Liver (tissue), 9 donors: Measurements from ENCODE around the gene RFNG. TPM values are rescaled to one million over a fixed set of nuclear protein-coding genes. Genes with fewer than 3 reads are reported as not detected.

Source experiments
- DNase-seq: peaks from one replicate; pipeline ENCODE4 v3.0.0-alpha.2; 2017; ENCODE audit warnings: low spot score
- H3K27ac ChIP-seq, 2 donors: one replicate each; pipeline ENCODE4 v1.7.0; 2013; ENCODE audit warnings: inconsistent platforms in 2 of 2, low read length in 2 of 2, control low read depth in 1 of 2, low read depth in 1 of 2, mild to moderate bottlenecking in 1 of 2
- H3K27me3 ChIP-seq, 4 donors: one replicate each; pipeline versions ENCODE4 v1.6.1 to v1.7.0; 2013; ENCODE audit warnings: low read length in 3 of 4, inconsistent platforms in 1 of 4, mild to moderate bottlenecking in 1 of 4, moderate library complexity in 1 of 4; ENCODE audit not compliant: control insufficient read depth in 4 of 4, insufficient read depth in 4 of 4
- H3K36me3 ChIP-seq, 4 donors: one replicate each; pipeline versions ENCODE4 v1.6.1 to v1.7.0; 2013; ENCODE audit warnings: low read length in 3 of 4, mild to moderate bottlenecking in 3 of 4, low read depth in 1 of 4, moderate library complexity in 1 of 4; ENCODE audit not compliant: control insufficient read depth in 4 of 4, insufficient read depth in 3 of 4
- H3K4me1 ChIP-seq, 4 donors: one replicate each; pipeline versions ENCODE4 v1.6.1 to v1.7.0; 2013; ENCODE audit warnings: low read length in 3 of 4, mild to moderate bottlenecking in 3 of 4, moderate library complexity in 1 of 4; ENCODE audit not compliant: control insufficient read depth in 4 of 4, insufficient read depth in 4 of 4
- H3K4me3 ChIP-seq, 3 donors: one replicate each; pipeline versions ENCODE4 v1.6.1 to v1.7.0; 2013; ENCODE audit warnings: low read length in 3 of 3, control low read depth in 1 of 3, low read depth in 1 of 3, mild to moderate bottlenecking in 1 of 3
- H3K9ac ChIP-seq, 2 donors: one replicate each; pipeline ENCODE4 v1.7.0; 2013; ENCODE audit warnings: low read length in 2 of 2, mild to moderate bottlenecking in 2 of 2, moderate library complexity in 2 of 2, control low read depth in 1 of 2, low read depth in 1 of 2
- H3K9me3 ChIP-seq, 4 donors: one replicate each; pipeline versions ENCODE4 v1.6.1 to v1.7.0; 2013; ENCODE audit warnings: low read length in 3 of 4; ENCODE audit not compliant: control insufficient read depth in 4 of 4
- FOXA1 ChIP-seq: IDR thresholded peaks from 2 replicates; pipeline ENCODE4 v1.6.1; 2016; ENCODE audit warnings: antibody characterized with exemption
- FOXA2 ChIP-seq: IDR thresholded peaks from 2 replicates; pipeline ENCODE4 v1.6.1; 2016; ENCODE audit warnings: antibody characterized with exemption
- GABPA ChIP-seq, 2 donors: IDR thresholded peaks in 1 of 2; conservative IDR thresholded peaks in 1 of 2; 2 replicates each; pipeline ENCODE4 v1.6.1; 2016; ENCODE audit warnings: antibody characterized with exemption in 2 of 2, mild to moderate bottlenecking in 1 of 2, moderate library complexity in 1 of 2
- HNF4A ChIP-seq, 2 donors: conservative IDR thresholded peaks; 2 replicates each; pipeline ENCODE4 v1.6.1; 2016; ENCODE audit warnings: antibody characterized with exemption in 2 of 2, mild to moderate bottlenecking in 2 of 2
- HNF4G ChIP-seq: IDR thresholded peaks from 2 replicates; pipeline ENCODE4 v1.6.1; 2016; ENCODE audit warnings: antibody characterized with exemption
- JUND ChIP-seq, 2 donors: IDR thresholded peaks; 2 replicates each; pipeline ENCODE4 v1.6.1; 2016; ENCODE audit warnings: antibody characterized with exemption in 2 of 2
- NR2F2 ChIP-seq: IDR thresholded peaks from 2 replicates; pipeline ENCODE4 v1.6.1; 2016; ENCODE audit warnings: antibody characterized with exemption
- RXRA ChIP-seq, 2 donors: IDR thresholded peaks; 2 replicates each; pipeline ENCODE4 v1.6.1; 2017 to 2018; ENCODE audit warnings: antibody characterized with exemption in 2 of 2, mild to moderate bottlenecking in 1 of 2
- SP1 ChIP-seq: IDR thresholded peaks from 2 replicates; pipeline ENCODE4 v1.6.1; 2018; ENCODE audit warnings: antibody characterized with exemption, mild to moderate bottlenecking
- TAF1 ChIP-seq: conservative IDR thresholded peaks from 2 replicates; pipeline ENCODE4 v1.6.1; 2016; ENCODE audit warnings: antibody characterized with exemption, mild to moderate bottlenecking
- YY1 ChIP-seq: IDR thresholded peaks from 2 replicates; pipeline ENCODE4 v1.6.1; 2016; ENCODE audit warnings: antibody characterized with exemption, mild to moderate bottlenecking
- WGBS: extraction: QIAGEN DNeasy Blood & Tissue Kit; methylation state at CpG from one replicate; pipeline ENCODE4 v1.1.7; 2013; 5-methylcytosine and 5-hydroxymethylcytosine counted together
- polyA plus RNA-seq, 2 donors: library from polyadenylated mRNA; stranded (reverse) in 1 of 2; unstranded in 1 of 2; fragments of 200-250 nt in 1 of 2; fragments of >200 nt in 1 of 2; fragmentation: Nextera tagmentation in 1 of 2; extraction: Ambion mirVana in 1 of 2; gene quantifications; one replicate each; pipeline versions ENCODE4 v1.2.1 to v1.2.3, GENCODE V29; 2013 to 2015
- total RNA-seq, 2 donors: library from RNA; depleted of rRNA; stranded (reverse); fragments of >200 nt; gene quantifications; one replicate each; pipeline ENCODE4 v1.2.3, GENCODE V29; 2014
- TF ChIP-seq, protein P1 (sequence below): IDR thresholded peaks from 2 replicates; pipeline ENCODE4 v1.6.1; 2016; ENCODE audit warnings: antibody characterized with exemption, mild to moderate bottlenecking
- TF ChIP-seq, protein P2 (sequence below): IDR thresholded peaks from 2 replicates; pipeline ENCODE4 v1.6.1; 2016; ENCODE audit warnings: antibody characterized with exemption
- TF ChIP-seq, protein P3 (sequence below): IDR thresholded peaks from 2 replicates; pipeline ENCODE4 v1.6.1; 2016; ENCODE audit warnings: antibody characterized with exemption
- TF ChIP-seq, protein P4 (sequence below): IDR thresholded peaks from 2 replicates; pipeline ENCODE4 v1.6.1; 2016; ENCODE audit warnings: antibody characterized with exemption
- TF ChIP-seq, protein P5 (sequence below): fragments of 150-350 bp; IDR thresholded peaks from 2 replicates; pipeline ENCODE4 v1.5.1; 2017; ENCODE audit warnings: improper control_type of control experiment, low read depth, low read length; ENCODE audit not compliant: missing input control
- donor health status: healthy.
- donor health status: healthy.
- donor health status: healthy.
- donor health status: healthy.
- donor health status: healthy.

RFNG gene
- total and polyA plus RNA-seq, 4 donors: 15.0 to 36.0 (median 23.4) TPM

DNA sequence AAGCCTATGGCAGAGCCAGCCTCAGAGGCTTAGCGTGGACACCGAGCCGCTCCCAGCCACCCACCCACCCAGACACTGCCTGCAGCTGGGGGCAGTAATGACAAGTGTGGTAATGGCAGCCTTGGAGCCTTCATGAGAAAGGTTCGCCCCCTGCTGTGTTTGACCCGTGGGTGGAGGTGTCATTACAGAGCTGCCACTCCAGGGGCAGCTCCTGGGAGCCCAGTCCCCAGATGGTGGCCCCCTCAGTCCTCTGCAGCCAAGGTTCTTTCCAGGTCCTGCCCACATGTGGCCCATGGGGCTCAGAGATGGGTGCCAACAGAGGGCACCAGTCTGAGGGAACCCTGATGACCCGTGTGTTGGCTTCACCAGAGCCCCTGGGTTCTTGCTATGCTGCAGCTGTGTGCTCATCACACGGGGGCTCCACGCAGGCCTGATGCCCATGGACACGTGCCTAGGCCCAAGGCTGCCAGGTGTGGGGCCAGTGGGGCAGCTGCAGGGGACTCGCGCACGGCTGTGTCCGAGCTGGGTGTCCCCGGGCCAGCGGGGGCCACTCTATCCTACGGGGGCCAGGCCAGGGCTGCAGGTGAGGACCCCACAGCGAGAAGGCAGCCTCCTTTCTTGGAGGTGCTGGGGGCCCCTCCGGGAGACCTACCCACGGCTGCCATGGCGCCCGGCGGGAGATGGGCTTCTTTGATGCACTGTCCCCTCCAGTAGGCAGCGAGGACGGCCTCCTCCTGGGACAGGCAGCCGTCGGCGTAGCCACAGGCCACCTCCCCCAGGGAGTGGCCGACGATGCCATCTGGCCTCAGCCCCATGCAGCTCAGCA lies 38.3 kb upstream of the RFNG start (continued):
- TF ChIP-seq, protein P1, sequence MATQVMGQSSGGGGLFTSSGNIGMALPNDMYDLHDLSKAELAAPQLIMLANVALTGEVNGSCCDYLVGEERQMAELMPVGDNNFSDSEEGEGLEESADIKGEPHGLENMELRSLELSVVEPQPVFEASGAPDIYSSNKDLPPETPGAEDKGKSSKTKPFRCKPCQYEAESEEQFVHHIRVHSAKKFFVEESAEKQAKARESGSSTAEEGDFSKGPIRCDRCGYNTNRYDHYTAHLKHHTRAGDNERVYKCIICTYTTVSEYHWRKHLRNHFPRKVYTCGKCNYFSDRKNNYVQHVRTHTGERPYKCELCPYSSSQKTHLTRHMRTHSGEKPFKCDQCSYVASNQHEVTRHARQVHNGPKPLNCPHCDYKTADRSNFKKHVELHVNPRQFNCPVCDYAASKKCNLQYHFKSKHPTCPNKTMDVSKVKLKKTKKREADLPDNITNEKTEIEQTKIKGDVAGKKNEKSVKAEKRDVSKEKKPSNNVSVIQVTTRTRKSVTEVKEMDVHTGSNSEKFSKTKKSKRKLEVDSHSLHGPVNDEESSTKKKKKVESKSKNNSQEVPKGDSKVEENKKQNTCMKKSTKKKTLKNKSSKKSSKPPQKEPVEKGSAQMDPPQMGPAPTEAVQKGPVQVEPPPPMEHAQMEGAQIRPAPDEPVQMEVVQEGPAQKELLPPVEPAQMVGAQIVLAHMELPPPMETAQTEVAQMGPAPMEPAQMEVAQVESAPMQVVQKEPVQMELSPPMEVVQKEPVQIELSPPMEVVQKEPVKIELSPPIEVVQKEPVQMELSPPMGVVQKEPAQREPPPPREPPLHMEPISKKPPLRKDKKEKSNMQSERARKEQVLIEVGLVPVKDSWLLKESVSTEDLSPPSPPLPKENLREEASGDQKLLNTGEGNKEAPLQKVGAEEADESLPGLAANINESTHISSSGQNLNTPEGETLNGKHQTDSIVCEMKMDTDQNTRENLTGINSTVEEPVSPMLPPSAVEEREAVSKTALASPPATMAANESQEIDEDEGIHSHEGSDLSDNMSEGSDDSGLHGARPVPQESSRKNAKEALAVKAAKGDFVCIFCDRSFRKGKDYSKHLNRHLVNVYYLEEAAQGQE: no peak
- no peak for TF ChIP-seq NR2F2

DNA sequence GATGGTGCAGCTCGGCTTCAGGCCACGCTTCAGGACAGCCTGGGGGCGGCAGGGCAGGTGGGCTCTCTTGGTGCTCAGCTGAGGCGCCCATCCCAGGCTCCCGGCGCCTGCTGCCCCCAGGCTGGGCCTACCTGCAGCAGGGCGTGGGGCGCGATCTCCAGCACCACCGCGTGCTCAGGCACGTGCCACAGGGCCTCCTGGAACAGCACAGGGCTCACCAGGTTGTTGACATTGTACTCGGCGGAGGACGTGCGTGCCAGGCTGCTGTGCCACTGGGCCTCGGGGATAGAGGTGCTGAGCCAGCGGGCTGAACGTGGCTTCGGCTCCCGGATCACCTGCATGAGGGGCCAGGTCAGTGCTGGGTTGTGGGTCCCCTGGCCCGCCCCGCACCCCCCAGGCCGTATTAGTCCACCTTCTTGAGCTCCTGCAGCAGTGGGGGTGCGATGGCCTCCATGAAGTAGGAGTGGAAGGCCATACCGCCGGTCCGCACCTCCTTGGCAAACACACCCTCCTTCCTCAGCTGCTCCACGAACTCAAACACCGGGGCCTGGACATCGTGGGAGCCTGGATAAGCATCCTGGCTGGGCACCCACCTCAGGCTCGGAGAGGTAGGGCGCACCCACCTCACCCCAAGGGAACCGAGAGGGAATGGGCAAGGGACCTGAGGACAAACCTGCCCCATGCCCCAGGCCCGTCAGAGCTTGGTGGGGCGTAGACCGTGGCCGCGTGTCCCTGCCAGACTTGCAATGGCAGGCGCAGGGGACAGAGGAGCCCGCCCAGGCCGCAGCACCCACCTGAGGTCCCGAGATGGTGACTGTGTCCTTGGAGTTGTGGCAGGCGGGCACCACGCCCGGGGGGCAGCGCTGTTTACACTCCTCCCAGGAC lies 37.5 kb upstream of the RFNG start:
- Histone ChIP-seq H3K9ac (no peak overlapping the region), H3K36me3 (peaks cover 38 to 77% (median 52%) of the 10 kb centered on the region in 4 donors), H3K9me3 (no peaks in the 10 kb centered on the region), H3K27me3 (no peaks in the 10 kb centered on the region), H3K27ac (no peak overlapping the region), H3K4me3 (no peak overlapping the region), H3K4me1 (peaks cover 0 to 45% (median 17%) of the 10 kb centered on the region in 4 donors)
- TF ChIP-seq HNF4G (no peak), JUND (IDR thresholded peaks at IDR 0.05) (no peak), RXRA (IDR thresholded peaks at IDR 0.05) (no peak), FOXA2 (no peak), HNF4A (conservative IDR thresholded peaks at IDR 0.05) (no peak), TAF1 (no peak), YY1 (no peak), FOXA1 (no peak), SP1 (no peak), GABPA (IDR thresholded peaks at IDR 0.05 in 1 of 2, conservative IDR thresholded peaks at IDR 0.05 in 1 of 2) (no peak)
- TF ChIP-seq, protein P2, sequence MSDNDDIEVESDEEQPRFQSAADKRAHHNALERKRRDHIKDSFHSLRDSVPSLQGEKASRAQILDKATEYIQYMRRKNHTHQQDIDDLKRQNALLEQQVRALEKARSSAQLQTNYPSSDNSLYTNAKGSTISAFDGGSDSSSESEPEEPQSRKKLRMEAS: no peak
- TF ChIP-seq, protein P3, sequence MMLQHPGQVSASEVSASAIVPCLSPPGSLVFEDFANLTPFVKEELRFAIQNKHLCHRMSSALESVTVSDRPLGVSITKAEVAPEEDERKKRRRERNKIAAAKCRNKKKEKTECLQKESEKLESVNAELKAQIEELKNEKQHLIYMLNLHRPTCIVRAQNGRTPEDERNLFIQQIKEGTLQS: no peak
- TF ChIP-seq, protein P1: no peak
- TF ChIP-seq, protein P4, sequence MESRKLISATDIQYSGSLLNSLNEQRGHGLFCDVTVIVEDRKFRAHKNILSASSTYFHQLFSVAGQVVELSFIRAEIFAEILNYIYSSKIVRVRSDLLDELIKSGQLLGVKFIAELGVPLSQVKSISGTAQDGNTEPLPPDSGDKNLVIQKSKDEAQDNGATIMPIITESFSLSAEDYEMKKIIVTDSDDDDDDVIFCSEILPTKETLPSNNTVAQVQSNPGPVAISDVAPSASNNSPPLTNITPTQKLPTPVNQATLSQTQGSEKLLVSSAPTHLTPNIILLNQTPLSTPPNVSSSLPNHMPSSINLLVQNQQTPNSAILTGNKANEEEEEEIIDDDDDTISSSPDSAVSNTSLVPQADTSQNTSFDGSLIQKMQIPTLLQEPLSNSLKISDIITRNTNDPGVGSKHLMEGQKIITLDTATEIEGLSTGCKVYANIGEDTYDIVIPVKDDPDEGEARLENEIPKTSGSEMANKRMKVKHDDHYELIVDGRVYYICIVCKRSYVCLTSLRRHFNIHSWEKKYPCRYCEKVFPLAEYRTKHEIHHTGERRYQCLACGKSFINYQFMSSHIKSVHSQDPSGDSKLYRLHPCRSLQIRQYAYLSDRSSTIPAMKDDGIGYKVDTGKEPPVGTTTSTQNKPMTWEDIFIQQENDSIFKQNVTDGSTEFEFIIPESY: no peak
- TF ChIP-seq, protein P5, sequence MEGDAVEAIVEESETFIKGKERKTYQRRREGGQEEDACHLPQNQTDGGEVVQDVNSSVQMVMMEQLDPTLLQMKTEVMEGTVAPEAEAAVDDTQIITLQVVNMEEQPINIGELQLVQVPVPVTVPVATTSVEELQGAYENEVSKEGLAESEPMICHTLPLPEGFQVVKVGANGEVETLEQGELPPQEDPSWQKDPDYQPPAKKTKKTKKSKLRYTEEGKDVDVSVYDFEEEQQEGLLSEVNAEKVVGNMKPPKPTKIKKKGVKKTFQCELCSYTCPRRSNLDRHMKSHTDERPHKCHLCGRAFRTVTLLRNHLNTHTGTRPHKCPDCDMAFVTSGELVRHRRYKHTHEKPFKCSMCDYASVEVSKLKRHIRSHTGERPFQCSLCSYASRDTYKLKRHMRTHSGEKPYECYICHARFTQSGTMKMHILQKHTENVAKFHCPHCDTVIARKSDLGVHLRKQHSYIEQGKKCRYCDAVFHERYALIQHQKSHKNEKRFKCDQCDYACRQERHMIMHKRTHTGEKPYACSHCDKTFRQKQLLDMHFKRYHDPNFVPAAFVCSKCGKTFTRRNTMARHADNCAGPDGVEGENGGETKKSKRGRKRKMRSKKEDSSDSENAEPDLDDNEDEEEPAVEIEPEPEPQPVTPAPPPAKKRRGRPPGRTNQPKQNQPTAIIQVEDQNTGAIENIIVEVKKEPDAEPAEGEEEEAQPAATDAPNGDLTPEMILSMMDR: no peak
- 76% methylated on average over 47 of the region's 47 CpGs for WGBS
- no peak for DNase-seq
